Neuronal stem cell (in vitro differentiated cells): ENCODE results near the gene DNASE1L2.

ENCODE experiments used
- DNase-seq: peaks from one replicate; pipeline ENCODE4 v3.0.0-alpha.2; 2013; ENCODE audit warnings: low spot score
- H2AFZ ChIP-seq: one replicate; pipeline ENCODE4 v1.6.1; 2013; ENCODE audit warnings: mild to moderate bottlenecking, low read length, inconsistent platforms
- H2AK5ac ChIP-seq: 2 replicates; pipeline ENCODE4 v1.6.1; 2013; ENCODE audit warnings: low read depth, mild to moderate bottlenecking, inconsistent platforms, low read length, moderate library complexity, mixed read lengths
- H2BK120ac ChIP-seq: 2 replicates; pipeline ENCODE4 v1.6.1; 2013; ENCODE audit warnings: low read depth, mild to moderate bottlenecking, inconsistent platforms, low read length, moderate library complexity, mixed read lengths
- H2BK12ac ChIP-seq: one replicate; pipeline ENCODE4 v1.6.1; 2013; ENCODE audit warnings: low read length, inconsistent platforms
- H2BK15ac ChIP-seq: 2 replicates; pipeline ENCODE4 v1.6.1; 2013; ENCODE audit warnings: mild to moderate bottlenecking, low read length, inconsistent platforms, mixed read lengths
- H2BK5ac ChIP-seq: one replicate; pipeline ENCODE4 v1.6.1; 2013; ENCODE audit warnings: inconsistent platforms, mild to moderate bottlenecking, low read length, moderate library complexity
- H3K14ac ChIP-seq: one replicate; pipeline ENCODE4 v1.6.1; 2013; ENCODE audit warnings: low read length, inconsistent platforms
- H3K18ac ChIP-seq: 2 replicates; pipeline ENCODE4 v1.6.1; 2013; ENCODE audit warnings: low read length, inconsistent platforms
- H3K23ac ChIP-seq: 2 replicates; pipeline ENCODE4 v1.6.1; 2013; ENCODE audit warnings: low read depth, mild to moderate bottlenecking, mixed read lengths, low read length, inconsistent platforms; ENCODE audit not compliant: poor library complexity
- H3K27ac ChIP-seq: replicated peaks from 3 replicates; pipeline ENCODE4 v1.5.1; 2013; ENCODE audit warnings: low read length, inconsistent platforms
- H3K27me3 ChIP-seq, 3 experiments: 2 replicates each; pipeline ENCODE4 v1.6.1; 2013; ENCODE audit warnings: low read length in 3 of 3, mild to moderate bottlenecking in 2 of 3, inconsistent platforms in 1 of 3, low read depth in 1 of 3, mixed read lengths in 1 of 3, moderate library complexity in 1 of 3; ENCODE audit not compliant: control insufficient read depth in 3 of 3, insufficient read depth in 3 of 3
- H3K36me3 ChIP-seq, 2 donors: replicated peaks in 1 of 2; 2 replicates each; pipeline ENCODE4 v1.6.1; 2013; ENCODE audit warnings: low read length in 2 of 2; ENCODE audit not compliant: control insufficient read depth in 2 of 2, insufficient read depth in 2 of 2
- H3K4ac ChIP-seq: 2 replicates; pipeline ENCODE4 v1.6.1; 2013; ENCODE audit warnings: inconsistent platforms, mild to moderate bottlenecking, low read length, moderate library complexity
- H3K4me1 ChIP-seq, 2 donors: 1 replicate in 1 of 2; 2 replicates in 1 of 2; pipeline ENCODE4 v1.6.1; 2013; ENCODE audit warnings: low read length in 2 of 2, low read depth in 1 of 2; ENCODE audit not compliant: control insufficient read depth in 2 of 2, insufficient read depth in 1 of 2
- H3K4me2 ChIP-seq: one replicate; pipeline ENCODE4 v1.6.1; 2013; ENCODE audit warnings: mild to moderate bottlenecking, low read length, inconsistent platforms; ENCODE audit not compliant: insufficient read depth, poor library complexity, severe bottlenecking
- H3K4me3 ChIP-seq, 2 donors: 2 replicates each; pipeline ENCODE4 v1.5.1; 2013; ENCODE audit warnings: low read length in 2 of 2, mild to moderate bottlenecking in 2 of 2, inconsistent platforms in 1 of 2, moderate library complexity in 1 of 2
- H3K79me1 ChIP-seq: one replicate; pipeline ENCODE4 v1.6.1; 2013; ENCODE audit warnings: low read depth, mild to moderate bottlenecking, inconsistent platforms, low read length, moderate library complexity
- H3K9ac ChIP-seq: one replicate; pipeline ENCODE4 v1.6.1; 2013; ENCODE audit warnings: mild to moderate bottlenecking, low read depth, low read length, inconsistent platforms; ENCODE audit not compliant: poor library complexity
- H3K9me3 ChIP-seq, 2 donors: replicated peaks in 1 of 2; 2 replicates each; pipeline versions ENCODE3 to v1.6.1; 2013; ENCODE audit warnings: low read length in 2 of 2, mild to moderate bottlenecking in 2 of 2, inconsistent platforms in 1 of 2, low read depth in 1 of 2, mixed read lengths in 1 of 2, moderate library complexity in 1 of 2; ENCODE audit not compliant: control insufficient read depth in 2 of 2, insufficient read depth in 1 of 2
- H4K8ac ChIP-seq: one replicate; pipeline ENCODE4 v1.6.1; 2013; ENCODE audit warnings: low read depth, mild to moderate bottlenecking, inconsistent platforms, low read length, moderate library complexity
- H4K91ac ChIP-seq: one replicate; pipeline ENCODE4 v1.6.1; 2013; ENCODE audit warnings: low read length, low read depth, mild to moderate bottlenecking, inconsistent platforms; ENCODE audit not compliant: poor library complexity
- WGBS, 2 donors: extraction: QIAGEN DNeasy Blood & Tissue Kit; methylation state at CpG; one replicate each; pipeline ENCODE4 v1.1.7; 2013; ENCODE audit warnings: missing lambda C conversion rate in 2 of 2, mixed read lengths in 1 of 2; ENCODE audit not compliant: insufficient read length in 2 of 2, insufficient replicate concordance in 1 of 2; ENCODE audit errors: extremely low coverage in 2 of 2; 5-methylcytosine and 5-hydroxymethylcytosine counted together

Gene DNASE1L2

DNA sequence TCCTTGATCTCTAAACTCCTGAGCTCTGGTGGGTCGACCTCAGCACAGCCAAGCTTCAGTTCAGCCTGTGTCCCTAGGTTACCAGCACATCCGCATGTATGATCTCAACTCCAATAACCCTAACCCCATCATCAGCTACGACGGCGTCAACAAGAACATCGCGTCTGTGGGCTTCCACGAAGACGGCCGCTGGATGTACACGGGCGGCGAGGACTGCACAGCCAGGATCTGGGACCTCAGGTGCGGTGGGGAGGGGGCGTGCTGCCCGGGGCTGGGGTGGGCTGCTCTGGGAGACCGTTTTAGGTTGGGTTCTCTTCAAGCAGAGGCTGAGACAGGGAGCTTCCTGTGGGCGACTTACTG, 29.8 kb upstream of the DNASE1L2 start:
- Histone ChIP-seq H2BK15ac (peak overlapping the region; percentile 90), H3K27me3 (no peaks in the 10 kb centered on the region), H3K4me3 (peak overlapping the region in 1 of 2 donors; percentile 90), H3K4me1 (peaks cover 6 to 9% of the 10 kb centered on the region in 2 donors), H4K8ac (peak overlapping the region; percentile 93), H3K4me2 (peak overlapping the region; percentile 85), H2BK5ac (peak overlapping the region; percentile 98), H3K23ac (peak overlapping the region; percentile 98), H2BK12ac (no peak overlapping the region), H2AK5ac (peak overlapping the region; percentile 100), H4K91ac (peak overlapping the region; percentile 64), H3K14ac (no peak overlapping the region), H2AFZ (no peak overlapping the region), H3K36me3 (peaks cover 30 to 43% of the 10 kb centered on the region in 2 donors), H3K18ac (no peak overlapping the region), H3K4ac (no peak overlapping the region), H3K27ac (peak overlapping the region; percentile 2), H3K9ac (peak overlapping the region; percentile 95), H3K9me3 (no peaks in the 10 kb centered on the region), H2BK120ac (no peak overlapping the region), H3K79me1 (peaks cover 18% of the 10 kb centered on the region)
- WGBS, 2 donors = no CpG with 5 or more reads among the region's 18 CpGs
- no peak for DNase-seq

DNA sequence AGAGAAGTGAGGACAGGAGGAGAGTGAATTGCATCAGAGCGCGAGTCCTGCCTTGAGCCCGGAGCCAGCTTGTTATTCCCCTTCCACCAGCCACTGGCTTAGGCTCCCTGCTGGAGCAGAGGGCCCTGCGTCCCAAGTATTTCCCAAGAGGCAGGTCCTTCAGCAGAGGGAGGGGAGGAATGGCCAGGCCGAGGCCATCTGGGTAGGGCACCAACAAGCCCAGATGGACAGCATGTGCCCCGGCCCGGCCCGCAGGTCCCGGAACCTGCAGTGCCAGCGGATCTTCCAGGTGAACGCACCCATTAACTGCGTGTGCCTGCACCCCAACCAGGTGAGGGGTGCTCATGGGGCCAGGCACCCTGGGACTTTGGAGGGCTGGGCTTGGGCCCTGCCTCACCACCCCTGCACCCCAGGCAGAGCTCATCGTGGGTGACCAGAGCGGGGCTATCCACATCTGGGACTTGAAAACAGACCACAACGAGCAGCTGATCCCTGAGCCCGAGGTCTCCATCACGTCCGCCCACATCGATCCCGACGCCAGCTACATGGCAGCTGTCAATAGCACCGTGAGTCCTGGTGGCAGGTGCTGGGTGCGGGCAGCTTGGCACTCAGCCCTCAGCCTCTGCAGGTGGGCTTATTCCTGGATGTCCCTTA, 29.3 kb upstream of the DNASE1L2 start:
- H3K9ac ChIP-seq = peak overlapping the region; percentile 44
- no peak overlapping the region for H2BK15ac ChIP-seq
- H2BK12ac ChIP-seq = no peak overlapping the region
- H2BK120ac ChIP-seq = no peak overlapping the region
- H3K14ac ChIP-seq = no peak overlapping the region
- H2AFZ ChIP-seq = no peak overlapping the region
- peaks cover 6 to 9% of the 10 kb centered on the region in 2 donors for H3K4me1 ChIP-seq
- H3K4ac ChIP-seq = no peak overlapping the region
- H3K27me3 ChIP-seq = no peaks in the 10 kb centered on the region
- no peak overlapping the region for H4K8ac ChIP-seq
- peak overlapping the region; percentile 51 to 90 for H3K4me3 ChIP-seq
- H3K4me2 ChIP-seq = no peak overlapping the region
- peaks cover 18% of the 10 kb centered on the region for H3K79me1 ChIP-seq
- no peak for DNase-seq
- no peak overlapping the region for H3K23ac ChIP-seq
- no CpG with 5 or more reads among the region's 23 CpGs for WGBS, 2 donors
- no peaks in the 10 kb centered on the region for H3K9me3 ChIP-seq
- H2AK5ac ChIP-seq = peak overlapping the region; percentile 100
- H3K36me3 ChIP-seq = peaks cover 34 to 47% of the 10 kb centered on the region in 2 donors
- H3K18ac ChIP-seq = no peak overlapping the region
- H4K91ac ChIP-seq = no peak overlapping the region
- H2BK5ac ChIP-seq = no peak overlapping the region
- no peak overlapping the region for H3K27ac ChIP-seq

DNA sequence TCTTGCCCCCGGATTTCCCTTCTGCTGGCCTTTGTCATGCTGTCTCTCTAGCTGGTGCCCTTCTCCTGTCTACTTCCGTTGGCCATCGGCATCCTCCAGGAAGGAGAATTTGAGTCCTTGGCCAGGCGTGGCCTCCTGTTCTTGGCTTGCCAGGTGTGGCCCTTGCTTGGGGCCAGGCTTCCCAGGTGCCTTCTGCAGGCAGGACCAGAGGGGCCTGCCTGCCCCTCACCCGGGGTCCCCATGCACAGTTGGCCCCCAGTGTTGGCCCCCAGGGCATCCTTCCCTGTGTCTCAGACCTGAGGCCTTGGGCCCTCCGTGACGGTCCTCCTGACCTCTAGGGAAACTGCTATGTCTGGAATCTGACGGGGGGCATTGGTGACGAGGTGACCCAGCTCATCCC, 28.4 kb upstream of the DNASE1L2 start:
- Histone ChIP-seq H2BK12ac (no peak overlapping the region), H3K4me1 (peaks cover 8 to 11% of the 10 kb centered on the region in 2 donors), H2BK5ac (no peak overlapping the region), H2BK15ac (no peak overlapping the region), H3K23ac (no peak overlapping the region), H3K4me3 (no peak overlapping the region), H3K9ac (no peak overlapping the region), H3K4ac (no peak overlapping the region), H3K79me1 (peaks cover 24% of the 10 kb centered on the region), H3K4me2 (no peak overlapping the region), H3K27ac (no peak overlapping the region), H3K9me3 (no peaks in the 10 kb centered on the region), H3K27me3 (no peaks in the 10 kb centered on the region), H4K91ac (no peak overlapping the region), H3K36me3 (peaks cover 44 to 57% of the 10 kb centered on the region in 2 donors), H3K18ac (no peak overlapping the region), H2BK120ac (no peak overlapping the region), H3K14ac (no peak overlapping the region), H4K8ac (no peak overlapping the region), H2AFZ (no peak overlapping the region), H2AK5ac (no peak overlapping the region)
- no CpG with 5 or more reads among the region's 9 CpGs for WGBS, 2 donors
- no peak for DNase-seq

DNA sequence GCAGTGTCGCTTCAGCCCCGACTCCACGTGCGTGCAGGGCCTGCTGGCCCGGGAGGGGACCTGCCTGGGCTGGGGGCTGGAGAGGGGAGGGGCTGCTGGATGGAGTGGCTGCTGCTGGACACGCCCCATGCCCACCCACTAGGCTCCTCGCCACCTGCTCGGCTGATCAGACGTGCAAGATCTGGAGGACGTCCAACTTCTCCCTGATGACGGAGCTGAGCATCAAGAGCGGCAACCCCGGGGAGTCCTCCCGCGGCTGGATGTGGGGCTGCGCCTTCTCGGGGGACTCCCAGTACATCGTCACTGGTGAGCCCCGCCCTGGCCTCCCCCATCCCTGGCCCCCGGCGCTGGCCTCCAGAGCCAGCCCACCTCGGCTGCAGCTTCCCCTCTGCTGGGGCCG, 27.9 kb upstream of the DNASE1L2 start:
- Histone ChIP-seq H3K9ac (no peak overlapping the region), H3K18ac (no peak overlapping the region), H3K36me3 (peaks cover 45 to 61% of the 10 kb centered on the region in 2 donors), H2BK15ac (no peak overlapping the region), H3K23ac (no peak overlapping the region), H3K4me1 (peaks cover 12 to 16% of the 10 kb centered on the region in 2 donors), H4K91ac (no peak overlapping the region), H3K14ac (no peak overlapping the region), H2AFZ (no peak overlapping the region), H3K4me3 (no peak overlapping the region), H2BK5ac (no peak overlapping the region), H3K4ac (no peak overlapping the region), H2BK120ac (no peak overlapping the region), H3K9me3 (no peaks in the 10 kb centered on the region), H2AK5ac (no peak overlapping the region), H3K4me2 (no peak overlapping the region), H3K27ac (no peak overlapping the region), H2BK12ac (no peak overlapping the region), H4K8ac (no peak overlapping the region), H3K27me3 (no peaks in the 10 kb centered on the region), H3K79me1 (peaks cover 24% of the 10 kb centered on the region)
- DNase-seq = no peak
- no CpG with 5 or more reads among the region's 23 CpGs for WGBS, 2 donors
